Measurements from ENCODE around the gene NR5A2.

Gene NR5A2

GRCh38 chr1:199995096-199995685 lies 32.3 kb upstream of the NR5A2 start:
- ChIA-PET POLR2A (no interaction called here), CTCF (interaction anchor here (1.1 kb wide), 1 partner anchor 8 kb away, joined by 3 read pairs; no protein-coding TSS in a partner anchor)
- no peak for DNase-seq (ENCODE audit: low read depth, low spot score)
- no peak overlapping the region for H3K4me3 ChIP-seq (ENCODE audit: low read depth, low read length)
- no peak for TF ChIP-seq CTCF (IDR thresholded peaks at IDR 0.05; ENCODE audit: insufficient read depth, low read length, missing control alignments)

GRCh38 chr1:200005165-200005564 lies 22.3 kb upstream of the NR5A2 start:
- no peak overlapping the region for H3K4me3 ChIP-seq (ENCODE audit: low read depth, low read length)
- DNase-seq (ENCODE audit: low read depth, low spot score): no peak
- ChIA-PET CTCF (no interaction called here), POLR2A (no interaction called here)
- TF ChIP-seq CTCF (IDR thresholded peaks at IDR 0.05; ENCODE audit: insufficient read depth, low read length, missing control alignments): no peak

DNA sequence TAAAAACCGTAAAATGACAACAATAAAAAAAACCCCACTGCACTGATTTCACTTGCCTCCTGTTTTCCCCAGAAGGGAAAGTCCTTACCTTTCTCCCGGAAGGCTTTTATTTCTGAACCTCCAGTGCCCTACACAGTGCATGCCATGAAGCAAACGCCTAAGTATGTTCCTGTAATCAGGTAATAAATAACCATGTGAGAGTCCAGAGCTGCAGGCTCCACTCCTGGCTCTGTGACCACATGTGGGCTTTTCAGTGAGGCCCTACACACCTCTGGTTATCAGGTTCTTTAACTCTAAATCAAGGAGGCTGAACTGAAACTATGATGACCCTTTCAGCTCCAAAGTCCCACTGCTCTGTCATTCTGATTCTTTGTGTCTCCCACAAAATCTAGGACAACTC lies 20.8 kb upstream of the NR5A2 start:
- ChIA-PET CTCF (no interaction called here), POLR2A (no interaction called here)
- TF ChIP-seq CTCF (IDR thresholded peaks at IDR 0.05; ENCODE audit: insufficient read depth, low read length, missing control alignments): no peak
- DNase-seq (ENCODE audit: low read depth, low spot score): no peak
- no peak overlapping the region for H3K4me3 ChIP-seq (ENCODE audit: low read depth, low read length)

GRCh38 chr1:200015811-200016210 lies 11.7 kb upstream of the NR5A2 start:
- CTCF ChIA-PET: no interaction called here
- no peak overlapping the region for H3K4me3 ChIP-seq (ENCODE audit: low read depth, low read length)
- POLR2A ChIA-PET: no interaction called here
- no peak for TF ChIP-seq CTCF (IDR thresholded peaks at IDR 0.05; ENCODE audit: insufficient read depth, low read length, missing control alignments)
- DNase-seq (ENCODE audit: low read depth, low spot score): no peak

- POLR2A ChIA-PET: no interaction called here
- H3K4me3 ChIP-seq (ENCODE audit: low read depth, low read length): no peak overlapping the region
- no peak for TF ChIP-seq CTCF (IDR thresholded peaks at IDR 0.05; ENCODE audit: insufficient read depth, low read length, missing control alignments)
- CTCF ChIA-PET: no interaction called here
- no peak for DNase-seq (ENCODE audit: low read depth, low spot score)
These were observed 5.8 kb upstream of the NR5A2 start for GRCh38 chr1:200021577-200022238.

DNA sequence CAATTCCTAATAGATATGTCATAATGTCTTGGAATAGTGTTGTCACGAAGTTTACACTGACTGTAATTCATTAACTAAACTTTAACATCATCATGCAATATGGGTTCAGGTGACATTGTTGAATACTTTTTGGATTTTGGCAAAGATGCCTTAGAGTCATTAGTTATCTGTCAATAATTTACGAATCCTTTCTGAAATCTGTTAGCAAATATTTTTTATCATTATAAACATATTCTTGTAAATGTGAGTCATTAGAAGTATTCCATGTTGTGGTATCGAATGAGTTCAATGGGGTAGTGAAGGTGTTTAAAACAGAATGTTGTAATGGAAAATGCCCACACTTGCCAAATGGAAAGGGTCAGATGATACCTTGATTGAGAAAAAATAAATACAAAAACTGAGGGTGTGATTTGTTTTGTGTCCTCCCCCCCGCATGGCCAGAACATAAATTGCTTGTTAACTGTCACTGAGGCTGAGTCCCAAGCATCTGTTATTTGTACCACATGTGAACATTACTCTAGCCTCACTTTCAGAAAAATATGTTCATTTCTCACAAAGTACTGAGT lies 5.2 kb upstream of the NR5A2 start:
- ChIA-PET CTCF (no interaction called here), POLR2A (no interaction called here)
- H3K4me3 ChIP-seq (ENCODE audit: low read depth, low read length): no peak overlapping the region
- no peak for DNase-seq (ENCODE audit: low read depth, low spot score)
- TF ChIP-seq CTCF (IDR thresholded peaks at IDR 0.05; ENCODE audit: insufficient read depth, low read length, missing control alignments): no peak

All from AG04449 (cell line).